NCI-H1417 treated with DMSO at 0.1 percent for 48 hours (cell line): ENCODE data around the gene STX1A.
"Not testable (repeated sequence)": the region's sequence is repeated elsewhere in the genome, so short reads cannot be mapped to it uniquely, and the experiment has no call there.

Experiments used
- DNase-seq: peaks from one replicate; lab custom pipeline; 2025; lab: John Stamatoyannopoulos, UW

STX1A gene

GRCh38 chr7:73681031-73681430, 38.4 kb downstream of the STX1A start:
- no peak for DNase-seq

GRCh38 chr7:73680501-73680900, 39.0 kb downstream of the STX1A start:
- DNase-seq = no peak

- no peak for DNase-seq
Observed at GRCh38 chr7:73679709-73680108, 39.8 kb downstream of the STX1A start.

- DNase-seq = no peak
Observed at GRCh38 chr7:73678862-73679261, 40.6 kb downstream of the STX1A start.

GRCh38 chr7:73676062-73676461, 43.4 kb downstream of the STX1A start:
- not testable (repeated sequence) for DNase-seq

GRCh38 chr7:73674468-73675124, 44.9 kb downstream of the STX1A start:
- no peak for DNase-seq

GRCh38 chr7:73671857-73672445, 47.5 kb downstream of the STX1A start:
- DNase-seq = no peak

- DNase-seq = no peak
Observed at GRCh38 chr7:73671322-73671661, 48.2 kb downstream of the STX1A start.

GRCh38 chr7:73669858-73670385, 49.5 kb downstream of the STX1A start:
- DNase-seq = no peak

- DNase-seq = no peak
Observed at GRCh38 chr7:73669288-73669701, 50.2 kb downstream of the STX1A start.

- DNase-seq = no peak
Observed at GRCh38 chr7:73668886-73669230, 50.6 kb downstream of the STX1A start.

GRCh38 chr7:73668103-73668885, 51.2 kb downstream of the STX1A start:
- no peak for DNase-seq

- peak; percentile 52 for DNase-seq
Observed at GRCh38 chr7:73667344-73668102, 51.9 kb downstream of the STX1A start, which contains the start of gene VPS37D. Gene VPS37D (plus strand): TSS chr7:73667831. CDS start chr7:73667959, 128 bp downstream.

- no peak for DNase-seq
Observed at GRCh38 chr7:73663033-73663432, 56.4 kb downstream of the STX1A start.

- DNase-seq = not testable (repeated sequence)
Observed at GRCh38 chr7:73660594-73660993, 58.9 kb downstream of the STX1A start.

GRCh38 chr7:73659983-73660382, 59.5 kb downstream of the STX1A start:
- DNase-seq = no peak

GRCh38 chr7:73655309-73655708, 64.2 kb downstream of the STX1A start:
- DNase-seq = not testable (repeated sequence)

GRCh38 chr7:73652541-73652949, 66.9 kb downstream of the STX1A start:
- no peak for DNase-seq

- no peak for DNase-seq
Observed at GRCh38 chr7:73650524-73650923, 68.9 kb downstream of the STX1A start.

GRCh38 chr7:73649576-73649975, 69.9 kb downstream of the STX1A start:
- DNase-seq = no peak
